WTC11 (cell line): ENCODE measurements around the gene GRAMD4.

ENCODE experiments used
- CREB1 ChIP-seq: sonication (generic); formaldehyde crosslinking; IDR thresholded peaks from 2 replicates; pipeline ENCODE4 v1.8.0; 2023; ENCODE audit warnings: mild to moderate bottlenecking, missing genetic modification reagents
- CTCF ChIP-seq: fragments of 200-600 bp; IDR thresholded peaks from 2 replicates; pipeline ENCODE4 v1.8.0; 2022; ENCODE audit warnings: antibody characterized with exemption
- NFE2L1 ChIP-seq: sonication (generic); formaldehyde crosslinking; IDR thresholded peaks from 2 replicates; pipeline ENCODE4 v1.8.1; 2023; ENCODE audit warnings: missing genetic modification reagents
- NR3C1 ChIP-seq: sonication (generic); formaldehyde crosslinking; conservative IDR thresholded peaks from 2 replicates; pipeline ENCODE4 v1.8.1; 2023; ENCODE audit warnings: low read depth, mild to moderate bottlenecking, missing genetic modification reagents
- RELA ChIP-seq: sonication (generic); formaldehyde crosslinking; IDR thresholded peaks from 2 replicates; pipeline ENCODE4 v1.8.1; 2022; ENCODE audit warnings: missing genetic modification reagents, mild to moderate bottlenecking, borderline replicate concordance
- SOX15 ChIP-seq: fragments of 250-450 bp; sonication (Bioruptor Pico); IDR thresholded peaks from 2 replicates; pipeline ENCODE4 v1.9.0; 2021; ENCODE audit warnings: mild to moderate bottlenecking
- SP1 ChIP-seq: sonication (generic); formaldehyde crosslinking; conservative IDR thresholded peaks from 2 replicates; pipeline ENCODE4 v1.8.1; 2022; ENCODE audit warnings: missing genetic modification reagents
- TCF7 ChIP-seq: sonication (generic); formaldehyde crosslinking; IDR thresholded peaks from 2 replicates; pipeline ENCODE4 v1.8.0; 2022; ENCODE audit warnings: mild to moderate bottlenecking, low read depth, missing genetic modification reagents, moderate library complexity
- ZNF121 ChIP-seq: sonication (generic); formaldehyde crosslinking; IDR thresholded peaks from 2 replicates; pipeline ENCODE4 v1.8.0; 2023; ENCODE audit warnings: missing genetic modification reagents
- TF ChIP-seq, protein P1 (sequence below): sonication (generic); formaldehyde crosslinking; IDR thresholded peaks from 2 replicates; pipeline ENCODE4 v1.8.0; 2022; ENCODE audit warnings: mild to moderate bottlenecking, missing genetic modification reagents

DNA sequence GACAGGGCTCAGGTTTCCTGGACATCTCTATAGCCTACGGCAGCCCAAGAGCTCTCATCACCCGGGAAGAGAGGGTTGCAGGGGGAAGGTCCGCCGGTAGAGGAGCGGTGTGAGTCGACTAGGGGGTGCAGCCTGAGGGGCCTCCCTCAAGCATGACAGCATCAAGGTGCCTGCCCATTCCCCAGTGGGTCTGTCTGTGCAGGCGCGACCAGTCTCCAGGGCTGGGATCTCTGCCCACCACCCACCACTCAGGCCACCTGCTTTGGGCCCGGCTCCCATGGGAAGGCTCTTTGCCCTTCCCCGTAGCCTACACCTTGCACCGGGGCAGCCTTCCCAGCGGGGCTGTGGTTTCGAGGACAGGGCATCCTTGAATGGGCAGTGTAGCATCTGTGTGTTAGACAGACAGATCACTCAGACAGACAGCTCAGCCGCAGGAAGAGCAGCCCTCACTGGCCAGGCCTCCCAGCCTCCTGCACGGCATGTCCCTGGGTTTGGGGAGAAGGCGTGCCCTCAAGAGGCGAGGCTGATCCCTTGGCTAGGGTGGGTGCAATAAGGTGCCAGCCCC, 88.7 kb downstream of the GRAMD4 start:
- TF ChIP-seq NFE2L1 (CRISPR knock-in tag) (no peak), CTCF (no peak), TCF7 (no peak), SP1 (CRISPR knock-in tag) (no peak), NR3C1 (CRISPR knock-in tag) (no peak), SOX15 (no peak), RELA (CRISPR knock-in tag) (no peak), ZNF121 (CRISPR knock-in tag) (no peak), CREB1 (no peak)
- TF ChIP-seq, protein P1, sequence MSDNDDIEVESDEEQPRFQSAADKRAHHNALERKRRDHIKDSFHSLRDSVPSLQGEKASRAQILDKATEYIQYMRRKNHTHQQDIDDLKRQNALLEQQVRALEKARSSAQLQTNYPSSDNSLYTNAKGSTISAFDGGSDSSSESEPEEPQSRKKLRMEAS (CRISPR knock-in tag): no peak
